ENCODE results near the gene PAN3.
"Not testable (repeated sequence)": the region's sequence is repeated elsewhere in the genome, so short reads cannot be mapped to it uniquely, and the experiment has no call there.

Gene PAN3

DNA sequence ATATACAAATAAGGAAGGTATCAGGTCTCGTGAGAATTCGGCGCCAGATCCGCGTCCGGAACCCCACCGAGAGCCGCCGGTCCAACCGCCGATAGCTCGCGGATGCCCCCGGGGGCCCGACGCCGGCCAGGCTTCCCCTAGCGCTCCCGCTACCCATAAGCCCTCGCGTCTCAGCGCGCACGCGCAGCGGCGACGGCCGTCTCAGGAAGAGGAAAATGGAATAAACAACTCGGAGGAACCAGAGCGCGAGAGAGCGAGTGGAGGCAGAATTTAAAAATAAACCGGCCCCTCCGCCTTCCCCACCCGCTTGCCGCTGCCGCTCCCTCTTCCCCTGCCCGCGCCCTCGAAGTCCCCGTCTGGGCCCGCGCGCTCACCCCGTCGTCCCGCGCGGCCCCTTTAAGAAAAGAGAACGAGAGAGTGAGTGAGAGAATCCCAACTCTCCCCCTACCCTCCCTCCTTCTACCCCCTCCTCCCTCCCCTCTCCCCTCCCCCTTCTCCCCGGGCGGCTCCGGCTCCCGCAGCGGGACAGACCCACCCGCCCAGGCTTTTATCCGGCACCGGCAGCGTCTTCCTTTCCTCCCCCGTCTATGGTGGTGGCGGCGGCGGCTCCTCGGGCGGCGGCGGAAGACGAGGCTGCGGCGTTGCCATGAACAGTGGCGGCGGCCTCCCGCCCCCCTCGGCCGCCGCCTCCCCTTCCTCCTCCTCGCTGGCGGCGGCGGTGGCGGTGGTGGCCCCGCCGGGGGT, at the start of gene PAN3:
Gene PAN3 (plus strand): TSS at position 534 of the 744 bp plus-strand sequence. CDS start 113 bp downstream, at position 647.
- DNase-seq: peak in 1 of 2 experiments; percentile 30

- no peak for DNase-seq
Observed at GRCh38 chr13:28089065-28089464, 49.3 kb upstream of the PAN3 start.

- no peak for DNase-seq
Observed at GRCh38 chr13:28092431-28092830, 45.9 kb upstream of the PAN3 start.

- no peak for DNase-seq
Observed at GRCh38 chr13:28093881-28094280, 44.5 kb upstream of the PAN3 start.

DNA sequence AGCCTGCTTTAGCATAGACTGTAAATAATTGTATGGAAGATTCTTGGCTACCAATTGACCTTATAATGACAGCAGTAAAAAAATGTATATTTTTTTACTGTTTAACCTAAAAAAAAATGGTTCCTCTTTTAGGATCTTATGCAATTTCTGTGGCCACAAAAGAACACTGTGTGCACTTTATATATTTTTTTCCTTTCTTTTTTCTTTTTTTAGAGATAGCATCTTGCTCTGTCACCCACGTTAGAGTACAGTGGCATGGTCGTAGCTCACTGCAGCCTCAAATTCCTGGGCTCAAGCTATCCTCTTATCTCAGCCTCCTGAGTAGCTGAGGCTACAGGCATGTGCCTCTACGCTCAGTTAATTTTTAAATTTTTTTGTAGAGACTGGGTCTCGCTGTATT, 44.0 kb upstream of the PAN3 start:
- no peak for DNase-seq

DNA sequence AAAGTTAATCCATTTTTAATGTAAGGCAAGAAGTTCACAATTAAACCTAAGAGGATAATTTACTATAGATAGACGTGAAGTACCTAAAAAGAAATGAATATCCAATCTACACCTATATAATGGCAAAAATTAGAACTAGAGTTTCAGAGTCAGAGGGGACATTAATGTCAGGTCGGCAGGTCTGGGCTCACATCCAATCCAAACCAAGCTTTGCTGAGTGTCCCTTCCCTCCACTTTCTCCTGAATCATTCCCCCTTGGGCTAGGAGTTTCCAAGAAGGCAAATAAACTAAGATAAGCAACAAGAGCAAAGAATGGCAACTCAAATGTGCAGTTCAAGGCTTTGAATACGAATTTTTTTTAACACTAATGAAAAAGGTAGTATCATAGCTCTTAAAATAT, 40.8 kb upstream of the PAN3 start:
- no peak for DNase-seq

DNA sequence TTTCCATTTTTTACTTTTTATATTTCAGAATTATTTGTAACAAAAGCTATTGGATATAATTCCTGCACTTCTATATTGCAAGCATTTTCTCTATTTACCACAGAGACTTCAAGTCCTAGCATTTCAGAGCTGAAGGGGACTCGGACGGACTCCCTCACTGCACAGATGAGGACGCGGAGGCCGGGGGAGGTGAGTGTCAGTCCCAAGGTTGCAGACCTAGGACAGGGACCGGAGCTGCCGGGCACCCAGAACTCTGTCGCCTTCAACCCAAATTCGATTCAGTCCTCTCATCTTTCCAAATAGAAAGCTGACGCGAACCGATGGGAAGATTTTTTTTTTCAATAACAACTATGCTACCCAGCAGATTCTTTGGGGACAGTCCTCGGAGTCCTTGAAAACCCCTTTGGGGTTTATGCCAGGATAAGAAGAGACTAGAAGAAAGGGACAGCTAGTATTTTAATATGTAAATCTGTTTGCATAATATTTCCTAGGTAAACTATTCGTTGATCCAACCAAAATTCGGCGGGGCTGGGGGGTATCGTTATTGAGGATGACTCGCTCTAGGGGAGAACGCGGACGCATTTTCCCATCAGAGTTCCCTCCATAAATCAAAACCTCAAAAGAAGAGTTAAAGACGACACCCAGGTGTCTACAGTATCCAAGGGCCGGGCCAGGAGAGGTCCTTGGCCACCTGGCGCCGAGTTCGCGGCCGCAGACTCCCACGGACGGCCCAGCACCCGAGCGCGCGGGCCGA, 38.8 kb upstream of the PAN3 start:
- DNase-seq: no peak

- DNase-seq: no peak
Observed at GRCh38 chr13:28100150-28101121, 37.9 kb upstream of the PAN3 start, which contains the start of gene FLT3. FLT3 (minus strand) TSS chr13:28100576; CDS start chr13:28100510, 66 bp downstream.

DNA sequence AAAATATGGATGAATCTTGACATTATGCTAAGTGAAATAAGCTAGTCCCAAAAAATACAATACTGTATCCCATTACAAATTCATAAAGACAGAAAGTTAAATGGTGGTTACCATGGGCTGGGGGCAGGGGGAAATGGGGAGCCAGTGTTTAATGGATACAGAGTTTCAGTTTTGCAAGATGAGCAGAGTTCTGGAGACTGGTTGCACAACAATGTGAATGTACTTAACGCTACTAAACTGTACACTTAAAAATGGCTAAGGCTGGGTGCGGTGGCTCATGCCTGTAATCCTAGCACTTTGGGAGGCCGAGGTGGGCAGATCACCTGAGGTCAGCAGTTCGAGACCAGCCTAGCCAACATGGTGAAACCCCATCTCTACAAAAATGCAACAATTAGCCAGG, 36.5 kb upstream of the PAN3 start:
- DNase-seq: not testable (repeated sequence)

- no peak for DNase-seq
Observed at GRCh38 chr13:28106976-28107375, 31.4 kb upstream of the PAN3 start.

DNA sequence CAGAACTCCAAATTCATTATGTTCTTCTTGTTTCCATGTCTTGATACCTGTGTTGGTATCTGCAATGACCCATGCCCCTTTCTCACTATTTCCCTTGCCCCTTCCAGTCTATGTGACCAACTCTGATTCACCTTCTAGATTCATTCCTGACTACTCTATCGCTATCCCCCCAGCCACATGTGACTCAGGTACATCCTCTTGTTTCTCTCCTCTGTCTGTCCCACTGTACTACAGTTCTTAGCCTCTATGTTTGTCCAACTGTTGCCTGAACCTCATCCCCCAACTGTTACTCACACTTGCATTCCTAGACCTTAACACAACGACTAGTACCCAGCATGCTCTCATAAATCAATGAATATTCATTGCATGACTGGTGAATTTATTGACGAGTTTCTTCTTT, 27.9 kb upstream of the PAN3 start:
- DNase-seq: no peak

DNA sequence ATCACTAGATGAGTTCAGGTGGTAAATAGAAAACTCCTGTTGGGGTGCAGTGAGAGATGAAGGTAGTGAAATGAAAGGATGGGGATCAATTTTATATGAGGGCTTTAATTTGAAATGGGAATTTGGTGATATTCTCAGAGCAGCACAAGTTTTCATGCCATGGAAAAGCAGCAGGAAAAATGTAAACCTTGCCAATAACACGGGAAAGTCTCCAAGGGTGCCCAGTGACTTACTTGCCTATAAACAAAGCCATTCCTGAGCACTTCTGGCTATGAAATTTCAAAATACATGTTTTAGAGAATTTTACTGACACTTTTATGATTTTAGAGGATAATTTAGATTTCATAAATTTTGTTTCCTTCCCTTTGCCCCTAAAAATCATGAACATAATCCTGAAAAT, 21.6 kb upstream of the PAN3 start:
- no peak for DNase-seq

DNA sequence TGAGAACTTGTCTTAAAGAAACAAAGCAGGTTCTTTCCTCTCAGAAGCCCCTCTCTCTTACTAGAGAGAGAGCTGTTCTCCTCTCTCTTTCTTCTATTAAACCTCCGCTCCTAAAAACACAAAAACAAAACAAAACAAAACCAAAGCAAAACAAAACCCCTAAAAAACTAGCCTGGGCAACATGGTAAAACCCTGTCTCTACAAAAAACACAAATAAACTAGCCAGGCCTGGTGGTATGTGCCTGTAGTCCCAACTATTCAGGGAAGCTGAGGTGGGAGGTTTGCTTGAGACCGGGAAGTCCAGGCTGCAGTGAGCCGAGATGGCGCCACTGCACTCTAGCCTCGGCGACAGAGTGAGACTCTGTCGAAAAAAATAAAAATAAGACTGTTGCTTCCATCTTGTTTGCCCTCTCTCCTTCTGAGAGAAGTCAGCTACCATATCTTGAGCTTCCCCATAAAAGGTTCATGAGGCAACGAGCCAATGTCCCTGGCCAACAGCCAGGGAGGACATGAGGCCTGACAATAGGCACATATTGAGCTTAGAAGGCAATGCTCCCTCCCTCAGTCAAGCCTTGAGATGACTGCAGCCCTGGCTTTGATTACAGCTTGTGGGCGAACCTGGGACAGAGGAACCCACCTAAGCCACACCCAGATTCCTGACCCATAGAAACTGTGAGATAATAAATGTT, 20.5 kb upstream of the PAN3 start:
- DNase-seq: peak in 1 of 2 experiments; percentile 64

GRCh38 chr13:28120317-28120716, 18.0 kb upstream of the PAN3 start:
- DNase-seq: no peak

- DNase-seq: no peak
Observed at GRCh38 chr13:28121224-28121623, 17.1 kb upstream of the PAN3 start.

GRCh38 chr13:28128030-28128429, 10.3 kb upstream of the PAN3 start:
- peak; percentile 92 to 95 for DNase-seq

GRCh38 chr13:28128926-28129325, 9.4 kb upstream of the PAN3 start:
- DNase-seq: no peak

GRCh38 chr13:28129911-28130693, 8.2 kb upstream of the PAN3 start:
- no peak for DNase-seq

GRCh38 chr13:28131646-28132045, 6.7 kb upstream of the PAN3 start:
- no peak for DNase-seq

DNA sequence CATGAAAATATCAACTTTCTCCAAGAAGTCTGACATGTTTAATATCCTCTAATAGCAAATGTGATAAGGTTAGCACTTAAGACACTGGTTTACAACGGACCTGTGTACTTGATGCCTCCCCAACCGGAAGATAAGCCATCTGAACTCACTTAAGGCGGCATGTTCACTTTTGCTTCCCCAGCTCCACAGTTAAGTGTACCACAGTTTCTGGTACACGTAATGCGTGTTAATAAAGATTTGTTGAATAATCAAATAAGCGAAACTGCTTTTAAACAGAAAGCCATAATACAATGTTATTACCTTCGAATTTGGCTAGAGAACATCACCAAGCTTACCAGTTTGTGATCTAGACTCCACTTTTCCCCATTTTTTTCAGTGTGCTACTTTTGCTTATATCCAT, 1.4 kb upstream of the PAN3 start:
- DNase-seq: peak in 1 of 2 experiments; percentile 14

DNA sequence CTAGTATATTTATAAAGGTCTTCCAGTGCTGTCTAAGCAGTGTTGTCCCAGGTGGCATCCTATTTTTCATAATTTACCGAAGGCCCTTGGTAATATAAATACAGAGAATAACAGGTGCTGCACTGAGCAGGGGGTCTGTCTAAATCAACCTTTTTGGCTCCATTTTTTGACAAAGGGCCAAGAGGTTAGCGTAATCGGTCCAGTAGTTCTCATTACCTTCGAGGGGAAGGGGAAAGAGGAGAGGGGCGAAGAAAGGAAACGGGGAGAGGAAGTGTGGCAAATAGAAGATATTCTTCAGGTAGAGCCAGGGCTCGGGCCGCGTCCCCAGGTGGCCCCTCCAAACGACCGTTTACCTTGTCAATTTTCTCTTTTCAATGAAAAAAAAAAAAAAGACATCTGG, 749 bp upstream of the PAN3 start:
- peak; percentile 46 to 72 for DNase-seq

Data from cerebellar nuclear complex (tissue), 1 donor.